Measurements from ENCODE around the gene MYOCOS. TPM values are rescaled to one million over a fixed set of nuclear protein-coding genes. Genes with fewer than 3 reads are reported as not detected.

MYOCOS gene
- total RNA-seq, 1 experiment from 2014 or later = not detected

Other genes with a start within 250 kb of the MYOCOS start
- 43.9 and 51.3 TPM in 2 replicates for gene PRRC2C, start 136.7 kb upstream of the MYOCOS start, total RNA-seq (2014; rRNA removed; shearing (Covaris generic))
- not detected in 2 replicates for gene MYOC, start 30.4 kb downstream of the MYOCOS start, total RNA-seq (2014; rRNA removed; shearing (Covaris generic))
- gene VAMP4, start 119.8 kb downstream of the MYOCOS start, total RNA-seq (2014; rRNA removed; shearing (Covaris generic)) = 5.5 and 6.8 TPM in 2 replicates
- gene METTL13, start 159.4 kb downstream of the MYOCOS start, total RNA-seq (2014; rRNA removed; shearing (Covaris generic)) = 38.4 and 39.3 TPM in 2 replicates
- 0.56 and 0.79 TPM in 2 replicates for gene DNM3, start 219.3 kb downstream of the MYOCOS start, total RNA-seq (2014; rRNA removed; shearing (Covaris generic))

Data from SK-MEL-5 (cell line).